NCI-H446 treated with DMSO at 0.1 percent for 48 hours (cell line): ENCODE results near the gene STC2.

ENCODE experiments used
- DNase-seq: peaks from one replicate; lab custom pipeline; 2025; lab: John Stamatoyannopoulos, UW

The STC2 gene

DNA sequence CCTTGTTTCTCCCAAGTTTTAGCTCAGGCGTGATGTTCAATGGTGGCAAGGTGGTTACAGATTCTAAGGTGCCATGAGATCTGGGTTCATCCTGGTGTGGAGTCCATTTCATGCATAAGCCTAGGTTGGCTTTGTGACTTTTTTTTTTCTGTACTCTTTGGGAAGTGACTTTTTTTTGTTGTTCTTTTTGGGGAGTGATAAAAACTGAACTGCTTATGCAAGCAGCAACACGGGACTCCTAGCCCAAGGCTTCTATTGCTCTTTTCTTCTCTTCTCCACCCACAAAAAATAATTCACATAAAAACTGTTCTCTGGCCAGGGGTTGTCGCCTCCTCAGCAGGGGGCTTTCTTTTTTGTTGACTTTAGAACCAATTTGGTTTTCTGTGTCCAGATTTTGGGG lies 15.4 kb downstream of the STC2 start:
- DNase-seq: no peak

DNA sequence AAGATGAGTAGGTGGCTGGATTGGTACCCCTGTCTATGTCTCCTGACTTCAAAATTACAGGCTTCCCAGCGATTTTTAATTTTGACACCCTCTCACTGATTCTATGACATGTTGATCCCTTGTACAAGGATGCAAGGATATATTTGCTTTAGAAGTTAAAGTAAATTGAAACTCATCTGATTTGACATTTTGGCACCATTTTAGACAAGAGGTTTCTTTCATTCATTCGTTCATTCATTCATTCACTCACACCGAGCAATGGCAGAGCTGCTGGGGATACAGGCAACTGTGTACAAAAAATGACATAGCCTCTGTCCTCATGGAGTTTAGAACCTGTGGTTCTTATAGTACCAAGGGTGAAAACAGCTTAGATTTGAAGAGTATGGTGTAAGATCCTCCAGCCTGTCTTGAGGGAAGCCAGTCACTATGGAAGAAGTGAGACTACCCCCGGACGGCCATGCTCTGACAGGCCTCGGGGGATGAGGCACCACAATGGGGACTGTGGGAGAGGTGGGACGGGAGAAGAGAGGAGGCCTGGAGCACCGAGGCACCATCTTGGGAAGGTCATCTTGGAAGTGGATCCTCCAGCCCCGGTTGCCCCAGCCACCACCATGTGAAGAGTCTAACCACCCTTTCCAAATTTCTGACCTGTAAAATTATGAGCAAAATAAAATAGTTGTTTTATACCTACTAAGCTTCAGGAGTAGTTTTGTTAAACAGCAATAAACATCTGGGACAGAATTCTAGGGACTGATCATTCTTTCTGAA lies 16.2 kb downstream of the STC2 start:
- DNase-seq: no peak

DNA sequence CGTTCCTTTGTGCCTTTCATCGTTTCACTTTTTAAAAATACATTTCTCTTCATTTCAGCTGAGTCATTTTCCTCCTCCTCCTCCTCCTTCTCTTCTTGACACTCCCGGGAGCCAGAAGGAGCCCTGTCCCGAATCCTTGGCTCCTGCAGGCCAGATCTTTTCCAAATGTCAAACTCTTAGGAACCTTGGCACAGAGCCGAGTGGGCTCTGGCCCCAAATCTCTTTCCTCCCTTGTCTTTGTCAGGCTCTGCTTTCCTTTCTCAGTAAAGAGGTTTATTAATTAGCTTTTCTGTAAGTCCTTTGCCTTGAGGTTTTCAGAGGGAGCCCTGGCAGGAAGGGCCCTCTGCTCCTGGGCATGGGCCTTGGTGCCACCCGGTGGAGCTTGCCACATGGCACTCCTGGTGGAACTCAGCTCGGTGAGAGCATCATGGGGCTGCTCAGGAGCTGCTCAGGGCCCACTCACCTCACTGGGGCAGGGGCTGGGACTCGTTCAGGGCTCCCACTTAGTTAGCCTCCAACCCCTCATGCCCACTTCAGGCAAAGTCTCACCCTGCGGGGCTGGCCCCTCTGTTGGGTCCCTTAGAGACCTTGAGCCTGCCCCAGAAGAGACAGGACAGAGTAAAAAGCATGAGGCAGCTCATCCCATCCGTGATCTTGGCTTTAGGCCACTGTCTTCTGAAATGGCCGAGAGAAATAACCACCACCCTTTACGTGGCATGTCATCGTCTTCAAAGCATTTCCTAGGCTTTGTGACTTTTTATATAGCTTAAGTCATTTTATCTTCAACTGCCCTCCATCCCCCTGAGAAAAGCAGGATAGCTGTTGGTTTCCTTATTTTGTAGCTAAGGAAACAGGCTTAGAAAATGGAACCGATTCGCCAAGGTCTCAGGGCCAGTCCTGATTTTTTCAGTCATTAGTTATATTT lies 17.1 kb downstream of the STC2 start:
- no peak for DNase-seq

DNA sequence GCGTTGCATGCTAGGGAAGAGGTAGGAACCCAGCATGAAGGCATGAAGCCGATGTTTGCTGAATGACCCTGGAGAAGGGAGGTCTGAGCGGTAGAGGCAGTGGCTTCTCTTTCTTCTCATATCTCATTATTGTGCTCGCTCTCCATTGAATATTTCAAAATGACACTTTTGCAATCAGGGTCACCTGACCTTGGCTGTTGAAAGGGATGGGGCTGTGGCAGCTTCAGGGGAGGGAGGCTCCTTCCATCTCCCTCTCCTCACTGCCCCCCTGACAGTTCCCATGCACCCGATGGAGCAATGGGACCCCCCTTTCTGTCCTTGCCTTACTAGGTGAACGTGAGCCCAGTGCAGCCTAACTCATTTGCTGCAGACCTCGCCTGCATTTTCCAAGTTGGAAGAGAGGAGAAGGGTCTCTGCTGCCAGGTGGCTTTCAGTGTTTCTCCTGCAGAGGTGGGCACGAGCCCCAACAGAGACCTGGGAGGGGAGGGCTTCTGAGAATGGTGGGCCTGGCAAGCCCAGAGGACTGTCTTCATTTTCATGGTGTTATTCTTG lies 17.9 kb downstream of the STC2 start:
- DNase-seq: no peak

DNA sequence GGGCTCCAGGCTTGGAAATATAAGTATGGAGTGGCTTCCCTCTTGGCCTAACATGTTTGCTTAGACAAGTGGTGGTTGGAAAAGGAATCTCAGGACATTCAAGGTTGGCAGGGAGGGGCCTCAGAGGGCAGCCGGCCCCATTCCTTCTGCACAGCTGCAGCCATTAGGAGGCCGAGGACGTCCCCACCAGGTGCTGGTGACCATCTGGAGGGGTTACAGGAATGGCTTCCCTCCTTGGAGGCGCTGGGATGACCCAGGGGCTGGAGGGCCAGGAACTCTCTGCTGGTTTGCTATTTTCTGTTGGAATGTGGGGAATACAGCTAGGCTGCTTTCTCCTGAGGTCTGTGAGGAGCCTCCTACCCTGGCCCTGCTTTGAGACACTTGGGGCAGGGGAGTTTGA lies 18.5 kb downstream of the STC2 start:
- DNase-seq: no peak

DNA sequence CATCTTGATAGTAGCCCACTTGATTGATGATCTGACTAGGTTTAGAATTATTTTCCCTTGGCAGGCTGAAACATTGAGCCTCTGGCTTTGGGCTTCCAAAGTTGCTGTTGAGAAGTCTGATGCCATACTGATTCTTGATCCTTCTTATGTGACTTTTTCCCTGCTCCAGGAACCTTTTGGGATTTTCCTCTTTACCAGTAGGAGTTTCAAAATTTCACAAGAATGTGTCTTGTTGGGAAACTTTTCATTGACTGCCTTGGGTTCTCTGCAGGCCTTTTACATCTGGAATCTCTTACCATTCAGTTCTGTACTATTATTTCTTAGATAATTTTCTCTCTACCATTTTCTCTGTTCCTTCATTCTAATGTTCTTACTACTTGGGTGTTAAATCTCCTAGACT lies 20.0 kb downstream of the STC2 start:
- DNase-seq: no peak

DNA sequence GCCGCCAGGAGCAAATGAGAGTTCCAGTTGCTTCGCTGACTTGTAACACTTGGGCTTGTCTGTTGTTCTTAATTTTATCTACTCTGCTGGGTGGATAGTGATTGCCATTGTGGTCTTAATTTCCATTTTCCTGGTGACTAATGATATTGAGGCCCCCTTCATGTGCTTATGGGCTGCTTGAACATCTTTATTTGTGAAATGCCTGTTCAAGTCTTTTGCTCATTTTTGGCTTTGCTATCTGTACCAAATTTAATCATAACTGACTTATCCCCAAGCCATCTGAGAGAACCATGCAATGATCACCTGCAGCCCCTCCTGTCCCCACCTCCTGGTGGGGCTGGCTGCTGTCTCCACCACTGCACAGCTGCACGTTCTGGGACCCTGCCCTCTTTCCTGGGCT lies 20.5 kb downstream of the STC2 start:
- no peak for DNase-seq

DNA sequence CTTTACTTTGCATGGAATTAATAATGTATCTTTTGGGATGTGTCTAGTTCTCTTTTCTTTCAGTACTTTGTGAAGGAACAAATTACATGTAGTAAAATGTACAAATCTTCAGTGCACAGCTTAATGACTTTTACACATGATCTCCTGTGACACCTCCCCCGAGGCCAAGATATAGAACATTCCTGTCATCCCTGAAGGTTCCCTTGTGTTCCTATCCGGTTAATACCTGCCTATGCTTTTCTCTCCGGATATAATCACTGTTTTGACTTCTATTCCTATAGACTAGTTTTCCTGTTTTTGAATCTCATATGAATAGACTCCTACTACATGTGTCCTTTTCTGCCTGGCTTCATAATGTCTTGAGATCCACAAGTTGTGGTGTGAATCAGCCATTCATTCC lies 21.5 kb downstream of the STC2 start:
- no peak for DNase-seq

DNA sequence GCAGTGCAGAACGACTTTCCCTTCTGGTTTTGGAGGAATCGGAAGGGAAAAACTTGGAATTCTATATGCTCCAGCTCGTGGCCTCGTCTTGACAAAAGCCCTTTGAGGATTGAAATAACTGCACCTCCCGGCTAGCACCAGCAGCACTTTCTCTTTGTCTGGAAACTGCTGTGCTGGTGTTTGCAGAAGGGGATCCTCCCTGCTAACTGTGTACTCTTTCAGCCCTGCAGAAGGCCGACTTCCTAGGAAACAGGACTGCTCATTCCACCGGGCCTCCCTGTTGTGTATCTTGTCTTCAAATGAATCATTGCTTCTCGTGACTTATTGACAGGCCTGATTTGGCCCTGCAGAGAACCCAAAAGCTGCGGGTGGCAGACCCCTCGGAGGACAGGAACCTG lies 23.6 kb downstream of the STC2 start:
- DNase-seq: no peak

DNA sequence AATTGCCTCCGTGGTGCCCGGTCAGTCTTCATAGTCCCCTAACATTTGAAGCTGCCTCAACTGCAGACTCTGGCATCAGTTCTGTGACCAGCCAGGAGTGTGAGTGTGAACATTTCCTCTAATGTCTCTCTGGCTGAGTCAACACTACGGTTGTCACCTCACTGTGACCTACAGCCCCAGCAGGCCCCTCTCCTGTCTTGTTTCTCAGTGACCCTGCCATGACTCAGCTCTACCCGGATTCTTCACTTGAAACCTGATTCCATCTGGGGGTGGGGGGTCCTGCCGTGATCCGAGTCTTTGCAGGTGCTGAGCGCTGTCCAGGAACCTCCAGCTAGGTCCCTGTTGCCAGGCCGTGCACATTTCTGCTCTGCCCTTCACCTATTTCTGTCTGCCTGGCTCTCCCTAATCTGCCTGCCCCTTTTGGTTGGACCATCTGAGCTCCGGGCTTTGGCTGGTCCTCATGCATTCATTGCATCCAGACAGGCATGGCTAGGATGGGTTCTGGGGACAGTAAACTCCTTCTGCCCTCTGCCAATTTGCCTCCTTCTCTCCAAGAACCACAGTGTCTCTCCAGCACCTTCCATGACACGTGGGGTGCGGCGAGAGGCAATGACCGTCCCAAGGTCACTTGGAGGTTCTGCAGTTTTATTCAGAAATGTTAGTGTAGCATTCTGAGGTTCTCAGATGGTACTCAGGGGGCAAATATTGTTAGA lies 24.2 kb downstream of the STC2 start:
- no peak for DNase-seq

DNA sequence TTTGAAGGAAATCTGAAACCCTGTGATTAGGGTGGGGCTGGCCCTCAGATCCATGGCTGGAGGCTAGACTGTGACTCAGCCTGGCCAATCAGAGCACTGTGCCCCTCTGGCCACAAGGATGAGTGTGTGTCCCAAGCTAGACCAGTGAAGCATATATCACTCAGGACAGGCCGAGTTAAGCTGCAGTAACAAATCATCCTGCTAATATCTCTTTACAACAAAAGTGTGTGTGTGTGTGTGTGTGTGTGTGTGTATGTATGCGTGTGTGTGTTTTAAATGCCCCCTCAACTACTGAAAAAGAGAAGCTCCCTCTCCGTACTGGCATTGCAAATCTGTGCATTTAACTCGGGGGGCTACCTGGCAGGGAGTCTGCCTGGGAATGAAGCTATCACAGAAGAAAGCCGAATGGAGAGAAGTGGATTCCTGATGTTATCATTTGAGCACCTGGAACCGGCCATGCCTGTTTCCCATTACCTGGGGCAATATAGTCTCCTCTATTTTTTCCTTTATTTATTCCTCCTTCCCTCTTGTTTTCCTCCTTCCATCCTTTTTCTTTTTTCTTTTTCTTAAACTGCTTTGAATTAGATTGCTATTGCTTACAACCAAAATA lies 25.6 kb downstream of the STC2 start:
- DNase-seq: no peak

DNA sequence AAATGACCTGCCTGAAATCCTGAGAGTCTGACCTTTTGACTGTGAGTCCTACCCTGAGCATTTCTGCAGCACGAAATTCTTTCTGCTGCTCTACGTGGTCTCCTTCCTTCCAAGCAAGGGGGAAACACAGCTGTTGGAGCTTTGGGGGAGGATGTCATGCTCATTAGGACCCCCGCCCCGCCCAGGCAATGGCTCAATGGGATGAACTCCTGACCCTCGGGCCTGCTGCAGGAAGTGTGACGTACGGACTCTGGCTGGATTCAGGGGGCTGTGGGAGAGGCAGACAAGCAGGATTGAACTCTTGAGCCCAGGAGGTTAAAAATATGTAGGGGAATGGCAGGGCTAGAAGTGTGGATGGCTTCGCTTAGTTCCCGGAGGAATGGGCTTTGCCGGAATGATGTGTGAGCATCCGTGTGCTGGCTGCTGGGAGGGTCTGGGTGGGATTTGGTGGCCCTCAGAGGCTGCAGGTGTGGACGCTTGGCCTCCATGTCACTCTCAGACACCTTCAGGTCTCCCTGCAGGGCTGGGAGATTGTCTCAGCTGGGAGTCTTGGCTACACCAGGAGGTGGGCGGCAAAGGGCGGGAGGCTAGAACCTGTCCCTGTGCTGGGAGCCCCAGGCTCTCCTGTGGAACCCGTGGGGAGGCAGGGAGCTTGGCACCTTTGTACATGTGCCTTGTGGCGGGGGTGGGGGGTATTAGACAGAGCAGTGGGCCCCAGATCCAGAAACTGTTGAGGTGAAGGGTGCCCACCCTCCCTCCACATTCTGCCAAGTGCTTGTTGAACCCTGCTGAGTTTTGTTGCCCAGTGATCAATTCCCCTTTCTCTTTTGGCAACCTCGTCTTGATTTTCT lies 26.3 kb downstream of the STC2 start:
- DNase-seq: no peak

DNA sequence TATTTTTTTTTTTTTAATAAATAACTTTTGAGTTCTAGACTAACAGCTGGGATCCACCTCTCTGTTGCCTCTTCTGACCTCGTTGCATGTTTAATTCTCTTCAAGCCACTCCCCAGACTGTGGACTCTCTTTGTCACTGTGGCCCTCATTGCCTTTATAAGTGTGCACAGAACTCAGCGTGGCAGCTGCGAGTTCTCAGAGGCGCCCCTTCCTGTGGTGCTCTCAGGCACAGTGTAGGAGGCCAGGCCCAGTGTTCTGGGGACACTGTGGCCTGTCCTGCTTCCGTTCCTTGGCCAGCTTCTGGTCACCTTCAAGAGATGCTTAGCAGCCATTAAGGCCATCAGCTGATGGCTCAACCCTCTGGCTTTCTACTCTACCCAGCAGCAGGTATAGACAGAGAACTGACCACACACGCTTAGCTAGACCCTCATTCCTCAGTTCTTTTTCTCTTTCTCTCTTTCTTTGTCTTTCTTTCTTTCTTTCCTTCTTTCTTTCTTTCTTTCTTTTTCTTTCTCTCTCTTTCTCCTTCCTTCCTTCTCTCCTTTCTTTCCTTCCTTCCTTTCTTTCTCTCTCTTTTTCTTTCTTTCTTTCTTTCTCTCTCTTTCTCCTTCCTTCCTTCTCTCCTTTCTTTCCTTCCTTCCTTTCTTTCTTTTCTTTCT lies 27.7 kb downstream of the STC2 start:
- DNase-seq: no peak

DNA sequence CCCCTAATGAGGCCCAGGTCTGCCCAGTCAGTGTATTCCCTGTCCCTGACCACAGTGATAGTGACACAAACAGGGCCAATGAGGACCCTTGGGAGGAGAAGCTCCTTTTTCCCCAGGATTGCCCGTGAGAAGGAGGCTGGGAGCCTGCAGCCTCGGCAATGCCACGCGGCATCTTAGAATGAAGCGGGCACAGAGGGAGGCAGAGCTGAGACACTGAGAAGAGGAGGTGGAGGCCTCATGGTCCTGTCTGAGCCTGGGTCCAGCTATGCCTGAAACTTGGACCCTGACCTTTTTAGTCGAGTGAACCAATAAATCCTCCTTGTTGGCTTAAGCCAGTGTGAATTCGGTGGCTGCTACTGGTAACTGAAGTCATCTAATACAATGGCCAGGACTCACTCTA lies 28.4 kb downstream of the STC2 start:
- DNase-seq: no peak

DNA sequence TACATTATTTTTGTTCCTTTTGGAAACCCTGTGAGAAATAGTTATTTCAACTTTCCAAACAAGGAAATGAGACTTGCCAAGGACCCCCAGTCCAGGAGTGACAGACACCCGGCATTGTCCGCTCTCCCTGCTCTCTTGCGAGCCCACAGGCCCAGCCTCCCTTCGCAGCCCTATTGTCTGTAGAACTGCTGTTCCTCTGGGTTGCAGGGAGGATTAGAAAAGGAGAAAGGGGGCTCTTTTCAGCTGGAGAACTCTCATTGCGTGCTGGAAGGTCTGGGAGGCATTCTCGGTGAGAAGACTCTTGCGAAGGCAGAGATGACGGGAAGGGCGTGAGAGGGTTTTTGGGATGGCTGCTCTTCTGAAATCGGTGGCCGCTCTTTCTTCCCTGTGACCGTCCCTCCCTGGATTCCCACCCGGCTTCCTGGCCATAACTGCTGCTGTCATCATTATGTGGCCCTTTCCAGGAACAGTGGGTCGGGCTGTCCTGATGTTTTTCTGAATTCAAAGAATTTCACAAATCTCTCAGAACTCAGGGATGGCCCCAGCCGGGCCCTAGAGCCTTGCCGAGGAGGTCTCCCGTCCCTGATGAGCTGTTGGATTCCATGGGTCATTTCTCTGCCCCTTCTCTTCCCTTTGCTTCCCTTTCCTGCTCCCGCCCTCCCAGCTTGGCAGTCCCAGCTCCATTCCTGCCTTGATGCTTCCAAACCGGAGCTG lies 29.8 kb downstream of the STC2 start:
- DNase-seq: no peak

DNA sequence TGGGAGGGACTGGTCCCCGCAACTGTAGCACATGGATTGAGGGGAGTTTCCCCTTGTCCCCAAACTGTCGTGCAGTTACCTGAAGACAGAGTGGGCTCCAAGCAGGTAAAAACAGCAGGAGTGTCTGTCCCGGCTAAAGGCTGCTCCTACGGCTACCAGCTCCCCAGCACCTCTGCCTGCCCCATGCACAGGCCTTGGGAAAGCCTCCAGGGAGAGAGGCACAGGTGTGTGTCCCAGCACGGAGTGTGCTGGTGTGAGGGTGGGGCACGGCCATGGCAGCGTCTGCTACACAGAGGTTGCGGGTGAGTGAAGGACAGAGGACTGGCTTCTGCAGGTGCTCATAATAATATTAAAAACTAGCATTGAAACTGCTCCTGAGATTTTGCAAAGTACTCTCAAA lies 30.4 kb downstream of the STC2 start:
- no peak for DNase-seq

DNA sequence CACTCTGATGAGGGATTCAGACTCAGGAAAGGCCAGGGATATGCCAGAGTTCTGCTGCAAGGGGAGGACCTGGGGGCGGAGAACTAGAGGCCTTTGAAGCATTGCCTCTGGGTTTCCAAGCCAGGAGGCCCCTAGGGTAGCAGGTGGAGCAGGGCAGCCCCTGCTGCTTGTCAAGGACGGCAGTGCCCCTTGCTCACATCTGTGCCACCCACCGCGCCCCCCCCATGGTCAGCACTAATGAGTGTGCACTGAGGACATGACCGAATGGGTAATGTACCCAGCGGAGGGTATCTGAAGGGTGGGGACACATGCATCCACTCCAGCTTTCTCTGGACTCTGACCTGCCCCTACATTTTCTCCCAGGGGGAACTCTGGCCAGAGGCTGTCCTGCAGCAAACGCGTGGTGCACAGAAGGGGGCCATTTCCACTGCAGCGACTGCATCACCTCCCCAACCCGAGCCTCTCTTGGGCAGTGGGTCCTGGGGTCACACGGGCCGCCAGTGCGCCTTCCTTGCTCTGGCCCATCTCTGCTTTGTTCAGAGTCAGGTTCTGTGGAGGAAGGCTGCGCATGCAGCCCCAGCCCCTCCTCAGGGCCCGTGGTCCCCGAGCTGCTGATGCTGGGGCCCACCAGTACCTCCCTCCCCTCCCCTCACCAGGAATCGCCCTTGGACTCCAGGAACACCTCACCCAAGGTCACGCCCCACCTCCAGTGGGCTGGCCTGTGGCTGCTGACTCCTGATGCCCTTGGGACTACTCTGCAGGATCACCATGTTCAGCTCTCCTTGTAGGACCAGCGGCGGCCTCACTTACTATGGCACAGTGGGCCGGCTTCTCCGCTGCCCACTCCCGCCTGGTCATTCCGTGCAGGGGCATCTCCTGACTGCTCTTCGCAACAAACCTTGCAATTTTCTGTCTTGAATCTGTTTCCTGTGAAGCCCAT lies 31.2 kb downstream of the STC2 start:
- DNase-seq: no peak

DNA sequence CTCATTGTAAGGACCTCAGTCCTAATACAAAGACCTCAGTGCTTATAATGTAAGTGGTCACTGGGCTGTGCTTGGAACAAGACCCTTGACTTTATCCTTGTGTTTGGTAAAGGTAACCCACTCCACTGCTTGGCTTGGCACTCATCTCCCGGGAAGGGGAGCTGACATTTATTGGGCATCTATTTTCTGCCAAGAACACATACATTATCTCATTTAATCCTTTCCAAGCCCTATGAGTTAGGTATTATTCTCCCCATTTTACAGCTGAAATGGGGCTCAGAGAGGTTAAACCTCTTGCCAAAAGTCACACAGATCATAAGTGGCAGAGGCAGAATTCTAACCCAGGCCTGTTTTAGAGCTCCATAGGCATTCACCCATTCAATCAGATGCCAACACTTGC lies 32.4 kb downstream of the STC2 start:
- no peak for DNase-seq
